ENCODE data around the gene PDE10A.

DNA sequence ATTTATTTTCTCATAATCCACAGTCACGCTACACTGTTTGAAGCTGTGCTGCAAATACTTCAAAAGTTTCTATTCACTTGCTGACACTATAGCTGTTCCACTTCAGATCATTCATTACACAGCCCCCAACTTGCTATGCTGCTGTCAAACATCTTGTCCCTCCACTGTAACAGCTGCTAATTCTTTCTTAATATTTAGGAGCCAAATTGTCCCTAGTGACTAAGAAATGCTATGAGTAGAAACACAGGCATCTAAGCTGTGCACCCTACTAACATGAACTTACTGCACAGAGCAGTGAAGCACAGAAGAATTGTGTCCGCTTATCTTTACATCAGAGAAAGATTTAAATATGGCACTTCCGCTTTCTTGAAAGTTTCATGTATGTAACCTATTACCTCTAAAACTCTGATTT is 91.3 kb downstream of the PDE10A start:
- TF ChIP-seq, protein P1, sequence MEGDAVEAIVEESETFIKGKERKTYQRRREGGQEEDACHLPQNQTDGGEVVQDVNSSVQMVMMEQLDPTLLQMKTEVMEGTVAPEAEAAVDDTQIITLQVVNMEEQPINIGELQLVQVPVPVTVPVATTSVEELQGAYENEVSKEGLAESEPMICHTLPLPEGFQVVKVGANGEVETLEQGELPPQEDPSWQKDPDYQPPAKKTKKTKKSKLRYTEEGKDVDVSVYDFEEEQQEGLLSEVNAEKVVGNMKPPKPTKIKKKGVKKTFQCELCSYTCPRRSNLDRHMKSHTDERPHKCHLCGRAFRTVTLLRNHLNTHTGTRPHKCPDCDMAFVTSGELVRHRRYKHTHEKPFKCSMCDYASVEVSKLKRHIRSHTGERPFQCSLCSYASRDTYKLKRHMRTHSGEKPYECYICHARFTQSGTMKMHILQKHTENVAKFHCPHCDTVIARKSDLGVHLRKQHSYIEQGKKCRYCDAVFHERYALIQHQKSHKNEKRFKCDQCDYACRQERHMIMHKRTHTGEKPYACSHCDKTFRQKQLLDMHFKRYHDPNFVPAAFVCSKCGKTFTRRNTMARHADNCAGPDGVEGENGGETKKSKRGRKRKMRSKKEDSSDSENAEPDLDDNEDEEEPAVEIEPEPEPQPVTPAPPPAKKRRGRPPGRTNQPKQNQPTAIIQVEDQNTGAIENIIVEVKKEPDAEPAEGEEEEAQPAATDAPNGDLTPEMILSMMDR (IDR thresholded peaks at IDR 0.05), result no peak
- no peak for TF ChIP-seq POLR2AphosphoS5 (IDR thresholded peaks at IDR 0.05)
- TF ChIP-seq EP300 (IDR thresholded peaks at IDR 0.05), result no peak
- no peak for TF ChIP-seq POLR2A (IDR thresholded peaks at IDR 0.05)
